ENCODE data around the gene ATAT1.

- TF ChIP-seq CTCF (IDR thresholded peaks at IDR 0.05) (no peak), POLR2A (IDR thresholded peaks at IDR 0.05) (no peak)
Measured at GRCh38 chr6:30656513-30656912, 29.8 kb downstream of the ATAT1 start.
